C4-2B (cell line): ENCODE data around the gene CYP26B1.

Source experiments
- CTCF ChIP-seq: fragments of 450-650 bp; conservative IDR thresholded peaks from 2 replicates; pipeline ENCODE4 v1.5.1; 2017; ENCODE audit warnings: mild to moderate bottlenecking
- ZFX ChIP-seq: fragments of 450-650 bp; IDR thresholded peaks from 2 replicates; pipeline ENCODE4 v1.6.1; 2017

DNA sequence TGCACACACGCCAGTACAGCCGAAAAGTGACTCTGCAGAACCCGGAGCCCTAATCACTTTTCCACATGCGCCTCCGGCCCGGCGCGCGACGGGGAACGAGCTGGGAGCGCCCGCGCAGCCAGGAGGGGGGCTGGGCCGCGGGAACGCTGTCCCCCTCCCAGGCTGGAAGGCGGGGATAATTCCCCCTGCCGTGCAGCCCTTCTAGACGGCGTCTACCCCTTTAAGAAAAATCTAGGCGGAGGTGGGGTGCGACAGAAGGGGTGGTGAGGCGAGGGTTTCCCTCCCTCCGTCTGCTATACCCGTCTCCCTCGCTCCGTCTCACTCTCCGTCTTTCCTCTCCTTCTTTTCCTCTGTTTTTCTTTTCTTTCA is 2.4 kb downstream of the CYP26B1 start:
- TF ChIP-seq CTCF (no peak), ZFX (no peak)
